H9 (cell line): Measurements from ENCODE around the gene ANKMY1. TPM values are rescaled to one million over a fixed set of nuclear protein-coding genes. Genes with fewer than 3 reads are reported as not detected.

Experiments
- DNase-seq: peaks from one replicate; pipeline ENCODE4 v3.0.0-alpha.2; 2017
- H2AFZ ChIP-seq: one replicate; pipeline ENCODE4 v1.6.1; 2013; ENCODE audit warnings: mild to moderate bottlenecking, low read length, control low read depth, moderate library complexity
- H2AK5ac ChIP-seq: 2 replicates; pipeline ENCODE4 v1.6.1; 2013; ENCODE audit warnings: low read length, control low read depth, mixed read lengths; ENCODE audit not compliant: insufficient read length
- H2BK120ac ChIP-seq: one replicate; pipeline ENCODE4 v1.6.1; 2013; ENCODE audit warnings: low read depth, mild to moderate bottlenecking, low read length, control low read depth, inconsistent platforms; ENCODE audit not compliant: poor library complexity, severe bottlenecking
- H2BK12ac ChIP-seq: 2 replicates; pipeline ENCODE4 v1.6.1; 2013; ENCODE audit warnings: low read length, control low read depth, mixed read lengths, low read depth; ENCODE audit not compliant: insufficient read length
- H2BK15ac ChIP-seq: 2 replicates; pipeline ENCODE4 v1.6.1; 2013; ENCODE audit warnings: low read depth, low read length, control low read depth
- H2BK20ac ChIP-seq: one replicate; pipeline ENCODE4 v1.6.1; 2013; ENCODE audit warnings: low read depth, mild to moderate bottlenecking, low read length, control low read depth, inconsistent platforms; ENCODE audit not compliant: poor library complexity, severe bottlenecking
- H2BK5ac ChIP-seq: 2 replicates; pipeline ENCODE4 v1.6.1; 2013; ENCODE audit warnings: low read length, control low read depth, mixed read lengths; ENCODE audit not compliant: insufficient read length
- H3K14ac ChIP-seq: 2 replicates; pipeline ENCODE4 v1.6.1; 2013; ENCODE audit warnings: low read length, control low read depth; ENCODE audit not compliant: insufficient read depth
- H3K18ac ChIP-seq: 2 replicates; pipeline ENCODE4 v1.6.1; 2013; ENCODE audit warnings: low read depth, mild to moderate bottlenecking, mixed read lengths, low read length, control low read depth; ENCODE audit not compliant: insufficient read length
- H3K23ac ChIP-seq: 2 replicates; pipeline ENCODE4 v1.6.1; 2013; ENCODE audit warnings: low read length, control low read depth, mixed read lengths, low read depth; ENCODE audit not compliant: insufficient read length
- H3K23me2 ChIP-seq: 2 replicates; pipeline ENCODE4 v1.6.1; 2013; ENCODE audit warnings: low read depth, mild to moderate bottlenecking, mixed read lengths, low read length, control low read depth; ENCODE audit not compliant: insufficient read length, poor library complexity, severe bottlenecking
- H3K27ac ChIP-seq: 2 replicates; pipeline ENCODE4 v1.5.1; 2013; ENCODE audit warnings: low read length, control low read depth, mixed read lengths, low read depth; ENCODE audit not compliant: insufficient read length
- H3K27me3 ChIP-seq: 2 replicates; pipeline ENCODE4 v1.6.1; 2013; ENCODE audit warnings: low read length, control low read depth, inconsistent platforms; ENCODE audit not compliant: insufficient read depth
- H3K4ac ChIP-seq: 2 replicates; pipeline ENCODE4 v1.6.1; 2013; ENCODE audit warnings: low read depth, mild to moderate bottlenecking, control low read depth, inconsistent platforms, low read length, moderate library complexity
- H3K4me1 ChIP-seq: 2 replicates; pipeline ENCODE4 v1.6.1; 2013; ENCODE audit warnings: low read length, control low read depth, inconsistent platforms; ENCODE audit not compliant: insufficient read depth
- H3K4me2 ChIP-seq: 2 replicates; pipeline ENCODE4 v1.6.1; 2013; ENCODE audit warnings: low read length, control low read depth, mixed read lengths; ENCODE audit not compliant: insufficient read length, insufficient read depth
- H3K56ac ChIP-seq: 2 replicates; pipeline ENCODE4 v1.6.1; 2013; ENCODE audit warnings: low read depth, mild to moderate bottlenecking, mixed read lengths, low read length, control low read depth; ENCODE audit not compliant: insufficient read length
- H3K79me1 ChIP-seq: 2 replicates; pipeline ENCODE4 v1.6.1; 2013; ENCODE audit warnings: low read depth, mild to moderate bottlenecking, moderate library complexity, low read length, control low read depth, inconsistent platforms; ENCODE audit not compliant: insufficient read depth, poor library complexity, severe bottlenecking
- H3K79me2 ChIP-seq: 2 replicates; pipeline ENCODE4 v1.6.1; 2013; ENCODE audit warnings: low read length, control low read depth, inconsistent platforms; ENCODE audit not compliant: insufficient read depth
- H3K9ac ChIP-seq: 2 replicates; pipeline ENCODE4 v1.6.1; 2013; ENCODE audit warnings: low read length, control low read depth, mixed read lengths; ENCODE audit not compliant: insufficient read length; ENCODE audit errors: extremely low read depth
- H3K9me3 ChIP-seq: one replicate; pipeline ENCODE4 v1.6.1; 2013; ENCODE audit warnings: low read depth, low read length, inconsistent platforms; ENCODE audit not compliant: control insufficient read depth
- H3T11ph ChIP-seq: one replicate; pipeline ENCODE4 v1.6.1; 2013; ENCODE audit warnings: mild to moderate bottlenecking, low read length, control low read depth, inconsistent platforms
- H4K20me1 ChIP-seq: one replicate; pipeline ENCODE4 v1.6.1; 2013; ENCODE audit not compliant: control insufficient read depth, insufficient read length, insufficient read depth
- H4K5ac ChIP-seq: 2 replicates; pipeline ENCODE4 v1.6.1; 2013; ENCODE audit warnings: low read depth, mild to moderate bottlenecking, mixed read lengths, low read length, control low read depth; ENCODE audit not compliant: insufficient read length
- H4K8ac ChIP-seq: replicated peaks from 2 replicates; pipeline ENCODE4 v1.6.1; 2013; ENCODE audit warnings: low read length, control low read depth, mixed read lengths, low read depth; ENCODE audit not compliant: insufficient read length
- H4K91ac ChIP-seq: 2 replicates; pipeline ENCODE4 v1.6.1; 2013; ENCODE audit warnings: low read depth, mild to moderate bottlenecking, moderate library complexity, mixed read lengths, low read length, control low read depth; ENCODE audit not compliant: insufficient read length
- H3K27ac Mint-ChIP-seq, 3 experiments: 2 replicates in 2 of 3; 3 replicates in 1 of 3; pipeline ENCODE4 v1.8.0; 2020 to 2021; ENCODE audit warnings: mixed read lengths in 3 of 3, mild to moderate bottlenecking in 1 of 3, moderate library complexity in 1 of 3
- H3K27me3 Mint-ChIP-seq: 2 replicates; pipeline ENCODE4 v1.8.0; 2021; ENCODE audit warnings: low read depth, mild to moderate bottlenecking, moderate library complexity, mixed read lengths
- H3K36me3 Mint-ChIP-seq, 3 experiments: 2 replicates in 2 of 3; 3 replicates in 1 of 3; pipeline ENCODE4 v1.8.0; 2020 to 2021; ENCODE audit warnings: low read depth in 3 of 3, mixed read lengths in 3 of 3; ENCODE audit not compliant: insufficient read depth in 1 of 3
- H3K4me1 Mint-ChIP-seq, 2 experiments: 2 replicates each; pipeline ENCODE4 v1.8.0; 2020; ENCODE audit warnings: mixed read lengths in 2 of 2
- H3K4me3 Mint-ChIP-seq, 2 experiments: 2 replicates in 1 of 2; 3 replicates in 1 of 2; pipeline ENCODE4 v1.8.0; 2020 to 2021; ENCODE audit warnings: mild to moderate bottlenecking in 2 of 2, mixed read lengths in 2 of 2, moderate library complexity in 1 of 2
- H3K9me3 Mint-ChIP-seq, 2 experiments: 2 replicates in 1 of 2; 3 replicates in 1 of 2; pipeline ENCODE4 v1.8.0; 2020; ENCODE audit warnings: mild to moderate bottlenecking in 2 of 2, mixed read lengths in 2 of 2, moderate library complexity in 1 of 2
- CTCF ChIP-seq: fragments of 200-600 bp; sonication (generic); conservative IDR thresholded peaks from 3 replicates; pipeline ENCODE4 v1.8.0; 2021; ENCODE audit warnings: antibody characterized with exemption, mild to moderate bottlenecking
- WGBS: extraction: QIAGEN DNeasy Blood & Tissue Kit; methylation state at CpG from one replicate; pipeline ENCODE4 v1.1.7; 2013; ENCODE audit warnings: missing lambda C conversion rate, low lambda C conversion rate, mixed read lengths; ENCODE audit not compliant: insufficient read length; ENCODE audit errors: extremely low coverage; 5-methylcytosine and 5-hydroxymethylcytosine counted together
- total RNA-seq: library from RNA; stranded (reverse); gene quantifications from 2 replicates; pipeline ENCODE4 v1.2.1, GENCODE V29; 2021

The ANKMY1 gene
- total RNA-seq, 1 experiment from 2014 or later: 13.7 TPM

DNA sequence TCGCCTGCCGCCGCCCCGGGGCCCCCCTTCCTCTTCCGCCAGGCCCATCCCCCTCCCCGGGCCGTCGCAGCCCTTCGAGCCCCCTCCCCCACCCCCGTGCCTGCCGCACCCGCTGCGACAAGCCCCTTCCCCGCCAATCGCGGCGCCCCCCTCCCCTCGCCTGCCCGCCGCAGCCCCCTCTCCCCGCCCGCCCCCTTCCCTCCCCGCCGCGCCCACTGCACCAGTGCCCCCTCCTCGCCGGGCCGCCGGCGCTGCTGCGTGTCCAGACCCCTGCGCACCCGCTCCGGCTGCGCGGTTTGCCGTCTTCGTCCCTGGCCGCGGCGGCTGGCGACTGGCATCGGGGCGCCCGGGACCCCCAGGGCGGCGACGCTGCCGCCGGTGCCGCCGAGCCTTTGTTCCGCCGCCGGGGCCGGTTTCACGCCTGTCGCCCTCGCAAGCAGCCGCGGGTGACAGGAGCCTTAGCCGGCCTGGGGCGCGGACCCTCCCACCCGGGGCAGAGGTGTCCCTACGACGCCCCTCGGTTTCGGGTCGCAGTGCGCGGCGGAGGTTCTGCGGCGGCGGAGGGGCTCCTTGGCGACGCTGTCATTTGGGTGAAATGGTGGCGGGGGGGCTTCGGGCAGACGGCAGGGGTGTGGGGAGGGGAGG, 104.2 kb downstream of the ANKMY1 start:
- no peak overlapping the region for H4K91ac ChIP-seq
- H4K20me1 ChIP-seq: no peaks in the 10 kb centered on the region
- H3K27me3 Mint-ChIP-seq: peaks cover 39% of the 10 kb centered on the region
- H3K79me1 ChIP-seq: no peaks in the 10 kb centered on the region
- no peak overlapping the region for H2AK5ac ChIP-seq
- H3K4me1 Mint-ChIP-seq: peaks cover 44 to 58% of the 10 kb centered on the region in 2 experiments
- H3K23me2 ChIP-seq: peaks cover 8% of the 10 kb centered on the region
- peaks cover 3% of the 10 kb centered on the region; the same call in 1 of the 2 replicates for H3K4me1 ChIP-seq
- no peak overlapping the region for H3K56ac ChIP-seq
- H2BK20ac ChIP-seq: no peak overlapping the region
- H4K5ac ChIP-seq: no peak overlapping the region
- H3K4me2 ChIP-seq: peak overlapping the region; percentile 29
- H3K27ac ChIP-seq: no peak overlapping the region
- no peak overlapping the region for H3K27ac Mint-ChIP-seq
- WGBS: no CpG with 5 or more reads among the region's 81 CpGs
- H3K18ac ChIP-seq: no peak overlapping the region
- H2BK15ac ChIP-seq: no peak overlapping the region
- H3K9ac ChIP-seq: no peak overlapping the region
- H3T11ph ChIP-seq: no peak overlapping the region
- no peak overlapping the region for H2BK120ac ChIP-seq
- no peaks in the 10 kb centered on the region for H3K36me3 Mint-ChIP-seq
- no peak overlapping the region for H4K8ac ChIP-seq
- no peaks in the 10 kb centered on the region for H3K9me3 ChIP-seq
- no peak overlapping the region; the same call in 1 of the 2 replicates for H3K14ac ChIP-seq
- no peak overlapping the region for H2BK12ac ChIP-seq
- no peaks in the 10 kb centered on the region for H3K9me3 Mint-ChIP-seq
- no peaks in the 10 kb centered on the region for H3K79me2 ChIP-seq
- no peak for DNase-seq
- no peak for TF ChIP-seq CTCF
- H3K4me3 Mint-ChIP-seq: peak overlapping the region; percentile 72 to 89
- H3K27me3 ChIP-seq: peaks cover 15% of the 10 kb centered on the region; the same call in 1 of the 2 replicates
- H2AFZ ChIP-seq: no peak overlapping the region
- H3K4ac ChIP-seq: no peak overlapping the region
- H3K23ac ChIP-seq: no peak overlapping the region
- H2BK5ac ChIP-seq: no peak overlapping the region
